Activated gamma-delta T cell (primary cell): ENCODE data around the gene RNASET2.
"Not testable (repeated sequence)": the region's sequence is repeated elsewhere in the genome, so short reads cannot be mapped to it uniquely, and the experiment has no call there.

ENCODE experiments used
- DNase-seq: peaks from one replicate; lab custom pipeline; 2025; lab: John Stamatoyannopoulos, UW

The RNASET2 gene

GRCh38 chr6:166970091-166970490, 13.7 kb upstream of the RNASET2 start:
- DNase-seq: no peak

DNA sequence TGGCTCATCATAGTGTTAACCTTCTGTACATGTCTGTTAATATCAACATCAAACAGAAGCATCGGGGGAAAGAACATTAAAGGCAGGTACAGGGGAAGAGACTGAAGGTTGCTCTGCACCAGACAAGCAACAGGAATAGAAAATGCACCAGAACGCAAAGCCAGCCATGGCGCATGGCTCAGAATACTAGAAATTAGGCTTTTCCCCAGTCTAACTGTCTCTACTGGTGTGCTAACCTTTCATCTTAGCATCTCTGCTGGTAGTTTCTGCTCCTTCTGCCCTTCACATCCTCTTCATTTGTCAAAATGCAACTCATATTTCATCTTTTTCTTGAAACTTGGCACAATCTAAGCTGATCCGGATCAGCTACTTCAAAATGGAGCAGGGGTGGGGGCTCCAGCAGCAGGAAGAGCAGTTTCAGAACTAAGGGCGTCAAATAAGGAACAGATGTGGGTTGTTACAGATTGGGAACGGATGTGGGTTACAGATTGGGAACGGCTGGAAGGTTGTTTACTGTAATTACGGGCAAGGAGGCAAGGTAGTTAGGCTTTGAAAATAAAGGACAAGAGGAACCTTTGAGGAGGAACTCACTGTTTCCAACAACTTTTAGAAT, 13.1 kb upstream of the RNASET2 start:
- no peak for DNase-seq

GRCh38 chr6:166966268-166966667, 9.9 kb upstream of the RNASET2 start:
- DNase-seq: no peak

DNA sequence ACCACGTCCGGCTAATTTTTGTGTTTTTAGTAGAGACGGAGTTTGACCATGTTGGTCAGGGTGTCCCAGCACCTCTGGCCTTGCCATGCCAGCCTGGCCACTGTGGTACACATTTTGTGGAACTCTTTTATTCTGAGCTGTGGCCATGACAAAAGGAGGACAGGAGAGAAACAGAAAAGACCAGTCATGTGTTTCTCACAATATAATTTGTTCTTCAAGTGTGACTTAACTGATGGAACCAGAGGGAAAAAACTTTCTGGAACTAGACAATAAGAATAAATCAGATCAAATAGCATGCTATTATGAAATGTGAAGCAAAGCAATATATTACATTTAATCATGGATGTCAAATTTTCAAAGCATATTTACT, 4.2 kb upstream of the RNASET2 start:
- no peak for DNase-seq

- DNase-seq: no peak
Measured at GRCh38 chr6:166959911-166960608, 3.7 kb upstream of the RNASET2 start.

- DNase-seq: no peak
Measured at GRCh38 chr6:166958926-166959861, 2.8 kb upstream of the RNASET2 start.

GRCh38 chr6:166957805-166958076, 1.4 kb upstream of the RNASET2 start:
- DNase-seq: no peak

GRCh38 chr6:166957087-166957804, 896 bp upstream of the RNASET2 start:
- peak; percentile 42 for DNase-seq

GRCh38 chr6:166955865-166956443, 396 bp downstream of the RNASET2 start:
- DNase-seq: no peak

DNA sequence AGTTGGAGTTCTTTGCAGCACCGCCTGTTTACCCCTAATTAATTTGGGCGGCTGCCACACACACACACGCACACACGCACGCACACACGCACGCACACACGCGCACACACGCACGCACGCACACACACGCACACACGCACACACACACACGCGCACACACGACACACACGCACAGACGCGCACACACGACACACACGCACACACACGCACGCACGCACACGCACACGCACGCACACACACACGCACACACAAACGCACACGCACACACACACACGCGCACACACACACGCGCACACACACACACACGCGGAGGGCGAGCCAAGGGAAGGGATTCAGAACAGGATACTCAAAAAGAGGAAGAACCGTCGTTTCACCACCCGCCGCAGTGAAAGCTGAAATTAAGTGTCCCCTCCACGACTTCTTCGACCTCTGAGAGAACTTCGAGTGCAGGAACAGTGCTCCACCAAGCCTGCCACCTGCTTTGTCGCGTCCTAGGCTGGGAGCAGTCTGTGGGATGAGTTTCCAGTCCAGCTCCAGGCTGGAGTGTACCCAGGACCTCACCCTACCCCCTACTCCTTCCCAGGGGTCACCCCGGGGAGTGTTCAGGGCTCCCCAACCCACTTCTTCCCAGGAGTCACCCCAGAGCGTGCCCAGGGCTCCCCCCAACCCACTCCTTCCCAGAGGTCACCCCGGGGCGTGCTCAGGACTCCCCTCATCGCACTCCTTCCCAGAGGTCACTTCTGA, 1.1 kb downstream of the RNASET2 start:
- no peak for DNase-seq

DNA sequence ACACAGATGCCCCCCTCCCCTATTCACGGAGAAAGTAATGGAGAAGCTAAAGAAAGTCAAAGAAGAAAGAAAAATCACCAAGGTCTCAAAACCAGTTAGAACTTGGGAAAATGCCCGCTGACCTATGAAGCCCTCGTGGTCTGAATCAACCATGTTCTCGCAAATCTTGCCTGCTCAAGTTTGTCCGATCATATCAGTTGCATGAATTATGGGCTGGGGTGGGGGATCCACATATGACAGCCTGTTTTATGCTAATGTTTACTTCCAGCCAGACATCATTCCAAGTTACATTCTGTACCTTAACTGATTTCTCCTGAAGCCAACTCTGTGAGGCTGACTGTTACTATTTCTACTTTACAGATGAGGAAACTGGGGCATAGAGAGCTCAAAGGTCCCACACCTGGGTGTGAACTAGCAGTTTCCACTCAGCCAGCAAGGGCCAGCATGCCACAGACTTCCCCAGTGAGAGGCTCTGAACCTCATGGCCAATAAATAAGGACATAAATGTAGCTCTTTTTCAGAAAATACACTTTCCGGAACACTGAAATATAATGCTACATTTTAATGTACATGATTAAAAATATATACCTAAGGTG, 2.1 kb downstream of the RNASET2 start:
- DNase-seq: no peak

GRCh38 chr6:166952567-166953486, 3.5 kb downstream of the RNASET2 start:
- no peak for DNase-seq

DNA sequence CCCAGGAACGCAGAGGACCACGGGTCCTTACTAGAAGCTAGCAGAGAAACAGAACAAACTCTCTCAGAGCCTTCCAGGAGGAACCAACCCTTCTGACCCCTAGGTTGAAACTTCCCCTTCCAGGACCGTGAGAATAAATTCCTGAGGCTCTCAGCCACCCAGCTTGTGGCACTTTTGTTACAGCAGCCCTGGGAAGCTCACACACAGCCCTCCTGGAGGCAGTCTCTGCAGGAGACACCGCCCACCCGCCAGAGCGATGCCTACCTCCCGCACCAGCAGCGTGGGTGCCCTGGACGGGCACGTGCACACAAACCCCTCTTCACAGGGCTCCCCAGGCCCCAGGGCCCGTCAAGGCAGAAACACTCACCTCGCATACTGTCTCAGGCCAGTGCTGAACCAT, 4.2 kb downstream of the RNASET2 start:
- DNase-seq: no peak

- no peak for DNase-seq
Measured at GRCh38 chr6:166951670-166952060, 4.7 kb downstream of the RNASET2 start.

DNA sequence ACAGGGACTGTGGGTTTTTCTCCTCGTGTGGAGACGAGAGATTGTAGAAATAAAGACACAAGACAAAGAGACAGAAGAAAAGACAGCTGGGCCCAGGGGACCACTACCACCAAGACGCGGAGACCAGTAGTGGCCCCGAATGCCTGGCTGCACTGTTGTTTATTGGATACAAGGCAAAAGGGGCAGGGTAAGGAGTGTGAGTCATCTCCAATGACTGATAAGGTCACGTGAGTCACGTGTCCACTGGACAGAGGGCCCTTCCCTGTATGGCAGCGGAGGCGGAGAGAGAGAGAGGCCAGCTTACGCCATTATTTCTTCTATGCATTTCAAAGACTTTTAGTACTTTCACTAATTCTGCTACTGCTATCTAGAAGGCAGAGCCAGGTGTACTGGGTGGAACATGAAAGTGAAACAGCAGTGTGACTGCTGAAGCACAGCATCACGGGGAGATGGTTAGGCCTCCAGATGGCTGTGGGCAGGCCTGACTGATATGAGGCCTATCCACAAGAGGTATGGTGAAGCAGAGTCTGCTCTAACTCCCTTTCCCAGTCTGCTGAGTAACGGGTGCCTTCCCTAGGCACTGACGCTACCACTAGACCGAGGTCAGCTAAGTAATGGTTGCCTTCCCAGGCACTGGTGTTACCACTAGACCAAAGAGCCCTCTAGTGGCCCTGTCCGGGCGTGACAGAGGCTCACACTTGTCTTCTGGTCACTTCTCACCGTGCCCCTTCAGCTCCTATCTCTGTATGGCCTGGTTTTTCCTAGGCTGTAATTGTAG, 5.3 kb downstream of the RNASET2 start:
- DNase-seq: not testable (repeated sequence)

GRCh38 chr6:166950443-166950821, 5.9 kb downstream of the RNASET2 start:
- DNase-seq: no peak

DNA sequence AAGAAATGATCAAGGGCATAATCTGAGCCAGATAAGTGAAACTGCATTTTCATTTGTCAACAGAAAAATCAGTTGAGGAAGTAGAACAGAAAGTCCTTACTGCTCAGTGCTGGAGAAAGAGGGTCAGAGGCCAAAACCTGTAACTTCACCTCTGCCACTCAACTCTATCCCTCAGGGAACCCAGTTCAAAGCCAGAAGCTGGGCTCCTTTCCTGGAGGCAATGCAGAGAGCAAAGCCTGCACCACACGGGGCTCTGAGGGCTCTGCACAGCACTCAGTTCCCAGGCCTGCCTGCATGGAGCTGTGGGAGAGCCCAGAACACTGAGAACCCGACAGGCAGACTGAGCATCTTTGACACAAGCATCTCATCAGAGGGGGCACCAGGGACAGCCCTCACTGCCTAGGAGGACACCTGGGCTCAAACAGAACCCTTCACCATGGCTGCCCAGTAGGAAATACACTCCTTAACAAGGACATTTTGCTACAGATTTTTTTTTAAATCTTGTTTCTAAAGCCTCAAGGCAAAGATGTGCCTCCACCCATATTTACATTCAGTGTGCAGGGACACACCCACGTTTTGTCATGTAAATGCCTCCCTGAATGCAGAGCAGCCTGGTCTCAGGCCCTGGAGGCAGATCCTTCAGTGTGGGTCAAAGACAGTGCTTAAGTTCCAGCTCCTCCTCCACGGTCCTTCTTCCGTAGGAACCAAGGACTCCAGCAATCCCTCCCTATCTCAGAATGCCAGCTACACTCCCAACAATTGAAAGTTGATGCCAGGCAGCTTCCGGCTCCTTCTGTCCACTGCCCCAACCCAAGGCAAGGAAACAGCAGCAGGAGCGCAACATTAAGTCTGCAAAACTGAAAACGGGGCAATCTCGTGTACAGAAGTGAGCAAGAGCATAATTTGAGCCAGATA, 6.6 kb downstream of the RNASET2 start:
- DNase-seq: no peak

DNA sequence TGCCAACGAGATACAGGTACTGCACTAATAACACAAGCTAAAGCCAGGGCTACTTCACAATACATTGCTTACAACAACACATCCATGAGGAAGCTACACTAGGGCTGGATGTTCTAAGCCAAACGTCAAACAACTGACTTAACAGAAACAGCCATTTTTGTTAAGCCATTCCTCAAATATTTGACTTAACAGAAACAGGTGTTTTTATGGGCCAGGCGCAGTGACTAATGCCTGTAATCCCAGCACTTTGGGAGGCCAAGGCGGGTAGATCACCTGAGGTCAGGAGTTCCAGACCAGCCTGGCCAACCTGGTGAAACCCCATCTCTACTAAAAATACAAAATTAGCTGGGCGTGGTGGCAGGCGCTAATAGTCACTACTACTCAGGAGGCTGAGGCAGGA, 7.6 kb downstream of the RNASET2 start:
- DNase-seq: not testable (repeated sequence)
